LNCAP (cell line): Measurements from ENCODE around the gene AZI2.
A peak's percentile ranks its signal among the peaks of the same experiment; 100 is the strongest.

ENCODE experiments used
- CTCF ChIP-seq: fragments of 450-650 bp; IDR thresholded peaks from 2 replicates; pipeline ENCODE4 v1.5.1; 2017; ENCODE audit warnings: mild to moderate bottlenecking

Gene AZI2

GRCh38 chr3:28348629-28349468, at the start of gene AZI2, which contains the start of gene ZCWPW2:
TSS of gene AZI2 (minus strand) at chr3:28348824. CDS start at chr3:28340617, 8,207 bp downstream.
TSS of gene ZCWPW2 (plus strand) at chr3:28348721. CDS start at chr3:28413069, 64,348 bp downstream.
- TF ChIP-seq CTCF = peak; percentile 12; the same call in 1 of the 2 replicates

- TF ChIP-seq CTCF = no peak
Measured at GRCh38 chr3:28388978-28389377, 40.4 kb upstream of the AZI2 start.

- no peak for TF ChIP-seq CTCF
Measured at GRCh38 chr3:28386049-28386448, 37.4 kb upstream of the AZI2 start.

GRCh38 chr3:28376424-28376823, 27.8 kb upstream of the AZI2 start:
- TF ChIP-seq CTCF = no peak

GRCh38 chr3:28349469-28350000, 911 bp upstream of the AZI2 start:
- TF ChIP-seq CTCF = 0 out of 2 replicates have a peak, but pooled peaks have one; percentile 2

- no peak for TF ChIP-seq CTCF
Measured at GRCh38 chr3:28348265-28348628, 377 bp downstream of the AZI2 start.

- TF ChIP-seq CTCF = no peak
Measured at GRCh38 chr3:28347374-28348264, 1.0 kb downstream of the AZI2 start.
